ENCODE data around the gene PHF11.

Gene PHF11

GRCh38 chr13:49521224-49521623 is 25.5 kb downstream of the PHF11 start:
- H3K4me3 ChIP-seq (ENCODE audit: low read depth, low read length): no peak overlapping the region

GRCh38 chr13:49524740-49525501 is 29.2 kb downstream of the PHF11 start:
- TF ChIP-seq CTCF (IDR thresholded peaks at IDR 0.05; ENCODE audit: low read depth, low read length): no peak
- no peak overlapping the region for H3K4me3 ChIP-seq (ENCODE audit: low read depth, low read length)

More at GRCh38 chr13:49521224-49521623, 25.5 kb downstream of the PHF11 start:
- TF ChIP-seq CTCF (IDR thresholded peaks at IDR 0.05; ENCODE audit: low read depth, low read length): no peak

- H3K4me3 ChIP-seq (ENCODE audit: low read depth, low read length): no peak overlapping the region
- no peak for TF ChIP-seq CTCF (IDR thresholded peaks at IDR 0.05; ENCODE audit: low read depth, low read length)
These were observed 31.4 kb downstream of the PHF11 start for GRCh38 chr13:49527123-49527522.

GRCh38 chr13:49528161-49528560 is 32.4 kb downstream of the PHF11 start:
- H3K4me3 ChIP-seq (ENCODE audit: low read depth, low read length): no peak overlapping the region
- TF ChIP-seq CTCF (IDR thresholded peaks at IDR 0.05; ENCODE audit: low read depth, low read length): no peak

- TF ChIP-seq CTCF (IDR thresholded peaks at IDR 0.05; ENCODE audit: low read depth, low read length): no peak
These were observed 34.7 kb downstream of the PHF11 start for GRCh38 chr13:49530457-49530856.

GRCh38 chr13:49532593-49532992 is 36.8 kb downstream of the PHF11 start:
- TF ChIP-seq CTCF (IDR thresholded peaks at IDR 0.05; ENCODE audit: low read depth, low read length): no peak
- H3K4me3 ChIP-seq (ENCODE audit: low read depth, low read length): no peak overlapping the region

More at GRCh38 chr13:49530457-49530856, 34.7 kb downstream of the PHF11 start:
- no peak overlapping the region for H3K4me3 ChIP-seq (ENCODE audit: low read depth, low read length)

- no peak for TF ChIP-seq CTCF (IDR thresholded peaks at IDR 0.05; ENCODE audit: low read depth, low read length)
- H3K4me3 ChIP-seq (ENCODE audit: low read depth, low read length): no peak overlapping the region
These were observed 37.3 kb downstream of the PHF11 start for GRCh38 chr13:49533011-49533410.

All from WI38 (cell line).